Liver (tissue), 9 donors: ENCODE data around the gene SRGAP1. TPM values are rescaled to one million over a fixed set of nuclear protein-coding genes. Genes with fewer than 3 reads are reported as not detected.

Source experiments
- DNase-seq: peaks from one replicate; pipeline ENCODE4 v3.0.0-alpha.2; 2017; ENCODE audit warnings: low spot score
- H3K27ac ChIP-seq, 2 donors: one replicate each; pipeline ENCODE4 v1.7.0; 2013; ENCODE audit warnings: inconsistent platforms in 2 of 2, low read length in 2 of 2, control low read depth in 1 of 2, low read depth in 1 of 2, mild to moderate bottlenecking in 1 of 2
- H3K27me3 ChIP-seq, 4 donors: one replicate each; pipeline versions ENCODE4 v1.6.1 to v1.7.0; 2013; ENCODE audit warnings: low read length in 3 of 4, inconsistent platforms in 1 of 4, mild to moderate bottlenecking in 1 of 4, moderate library complexity in 1 of 4; ENCODE audit not compliant: control insufficient read depth in 4 of 4, insufficient read depth in 4 of 4
- H3K36me3 ChIP-seq, 4 donors: one replicate each; pipeline versions ENCODE4 v1.6.1 to v1.7.0; 2013; ENCODE audit warnings: low read length in 3 of 4, mild to moderate bottlenecking in 3 of 4, low read depth in 1 of 4, moderate library complexity in 1 of 4; ENCODE audit not compliant: control insufficient read depth in 4 of 4, insufficient read depth in 3 of 4
- H3K4me1 ChIP-seq, 4 donors: one replicate each; pipeline versions ENCODE4 v1.6.1 to v1.7.0; 2013; ENCODE audit warnings: low read length in 3 of 4, mild to moderate bottlenecking in 3 of 4, moderate library complexity in 1 of 4; ENCODE audit not compliant: control insufficient read depth in 4 of 4, insufficient read depth in 4 of 4
- H3K4me3 ChIP-seq, 3 donors: one replicate each; pipeline versions ENCODE4 v1.6.1 to v1.7.0; 2013; ENCODE audit warnings: low read length in 3 of 3, control low read depth in 1 of 3, low read depth in 1 of 3, mild to moderate bottlenecking in 1 of 3
- H3K9ac ChIP-seq, 2 donors: one replicate each; pipeline ENCODE4 v1.7.0; 2013; ENCODE audit warnings: low read length in 2 of 2, mild to moderate bottlenecking in 2 of 2, moderate library complexity in 2 of 2, control low read depth in 1 of 2, low read depth in 1 of 2
- H3K9me3 ChIP-seq, 4 donors: one replicate each; pipeline versions ENCODE4 v1.6.1 to v1.7.0; 2013; ENCODE audit warnings: low read length in 3 of 4; ENCODE audit not compliant: control insufficient read depth in 4 of 4
- EGR1 ChIP-seq, 2 donors: IDR thresholded peaks; 2 replicates each; pipeline ENCODE4 v1.6.1; 2016 to 2018; ENCODE audit warnings: antibody characterized with exemption in 2 of 2, low read depth in 2 of 2
- FOXA1 ChIP-seq: IDR thresholded peaks from 2 replicates; pipeline ENCODE4 v1.6.1; 2016; ENCODE audit warnings: antibody characterized with exemption
- FOXA2 ChIP-seq: IDR thresholded peaks from 2 replicates; pipeline ENCODE4 v1.6.1; 2016; ENCODE audit warnings: antibody characterized with exemption
- GABPA ChIP-seq, 2 donors: IDR thresholded peaks in 1 of 2; conservative IDR thresholded peaks in 1 of 2; 2 replicates each; pipeline ENCODE4 v1.6.1; 2016; ENCODE audit warnings: antibody characterized with exemption in 2 of 2, mild to moderate bottlenecking in 1 of 2, moderate library complexity in 1 of 2
- HNF4A ChIP-seq, 2 donors: conservative IDR thresholded peaks; 2 replicates each; pipeline ENCODE4 v1.6.1; 2016; ENCODE audit warnings: antibody characterized with exemption in 2 of 2, mild to moderate bottlenecking in 2 of 2
- HNF4G ChIP-seq: IDR thresholded peaks from 2 replicates; pipeline ENCODE4 v1.6.1; 2016; ENCODE audit warnings: antibody characterized with exemption
- JUND ChIP-seq, 2 donors: IDR thresholded peaks; 2 replicates each; pipeline ENCODE4 v1.6.1; 2016; ENCODE audit warnings: antibody characterized with exemption in 2 of 2
- NR2F2 ChIP-seq: IDR thresholded peaks from 2 replicates; pipeline ENCODE4 v1.6.1; 2016; ENCODE audit warnings: antibody characterized with exemption
- RAD21 ChIP-seq, 2 donors: IDR thresholded peaks; 2 replicates each; pipeline ENCODE4 v1.6.1; 2016; ENCODE audit warnings: antibody characterized with exemption in 2 of 2, mild to moderate bottlenecking in 2 of 2
- RXRA ChIP-seq, 2 donors: IDR thresholded peaks; 2 replicates each; pipeline ENCODE4 v1.6.1; 2017 to 2018; ENCODE audit warnings: antibody characterized with exemption in 2 of 2, mild to moderate bottlenecking in 1 of 2
- SP1 ChIP-seq: IDR thresholded peaks from 2 replicates; pipeline ENCODE4 v1.6.1; 2018; ENCODE audit warnings: antibody characterized with exemption, mild to moderate bottlenecking
- TAF1 ChIP-seq: conservative IDR thresholded peaks from 2 replicates; pipeline ENCODE4 v1.6.1; 2016; ENCODE audit warnings: antibody characterized with exemption, mild to moderate bottlenecking
- YY1 ChIP-seq: IDR thresholded peaks from 2 replicates; pipeline ENCODE4 v1.6.1; 2016; ENCODE audit warnings: antibody characterized with exemption, mild to moderate bottlenecking
- polyA plus RNA-seq, 2 donors: library from polyadenylated mRNA; stranded (reverse) in 1 of 2; unstranded in 1 of 2; fragments of 200-250 nt in 1 of 2; fragments of >200 nt in 1 of 2; fragmentation: Nextera tagmentation in 1 of 2; extraction: Ambion mirVana in 1 of 2; gene quantifications; one replicate each; pipeline versions ENCODE4 v1.2.1 to v1.2.3, GENCODE V29; 2013 to 2015
- total RNA-seq, 2 donors: library from RNA; depleted of rRNA; stranded (reverse); fragments of >200 nt; gene quantifications; one replicate each; pipeline ENCODE4 v1.2.3, GENCODE V29; 2014
- TF ChIP-seq, protein P1 (sequence below): IDR thresholded peaks from 2 replicates; pipeline ENCODE4 v1.6.1; 2016; ENCODE audit warnings: antibody characterized with exemption, mild to moderate bottlenecking
- TF ChIP-seq, protein P2 (sequence below): fragments of 150-350 bp; IDR thresholded peaks from 2 replicates; pipeline ENCODE4 v1.5.1; 2017; ENCODE audit warnings: improper control_type of control experiment, low read depth, low read length; ENCODE audit not compliant: missing input control
- TF ChIP-seq, protein P3 (sequence below): IDR thresholded peaks from 2 replicates; pipeline ENCODE4 v1.6.1; 2016; ENCODE audit warnings: antibody characterized with exemption
- TF ChIP-seq, protein P4 (sequence below): IDR thresholded peaks from 2 replicates; pipeline ENCODE4 v1.6.1; 2016; ENCODE audit warnings: antibody characterized with exemption
- TF ChIP-seq, protein P5 (sequence below): IDR thresholded peaks from 2 replicates; pipeline ENCODE4 v1.6.1; 2016; ENCODE audit warnings: antibody characterized with exemption
- donor health status: healthy.
- donor health status: healthy.
- donor health status: healthy.
- donor health status: healthy.
- donor health status: healthy.

SRGAP1 gene
- total and polyA plus RNA-seq, 4 donors, result 0.28 to 1.3 (median 0.85) TPM

DNA sequence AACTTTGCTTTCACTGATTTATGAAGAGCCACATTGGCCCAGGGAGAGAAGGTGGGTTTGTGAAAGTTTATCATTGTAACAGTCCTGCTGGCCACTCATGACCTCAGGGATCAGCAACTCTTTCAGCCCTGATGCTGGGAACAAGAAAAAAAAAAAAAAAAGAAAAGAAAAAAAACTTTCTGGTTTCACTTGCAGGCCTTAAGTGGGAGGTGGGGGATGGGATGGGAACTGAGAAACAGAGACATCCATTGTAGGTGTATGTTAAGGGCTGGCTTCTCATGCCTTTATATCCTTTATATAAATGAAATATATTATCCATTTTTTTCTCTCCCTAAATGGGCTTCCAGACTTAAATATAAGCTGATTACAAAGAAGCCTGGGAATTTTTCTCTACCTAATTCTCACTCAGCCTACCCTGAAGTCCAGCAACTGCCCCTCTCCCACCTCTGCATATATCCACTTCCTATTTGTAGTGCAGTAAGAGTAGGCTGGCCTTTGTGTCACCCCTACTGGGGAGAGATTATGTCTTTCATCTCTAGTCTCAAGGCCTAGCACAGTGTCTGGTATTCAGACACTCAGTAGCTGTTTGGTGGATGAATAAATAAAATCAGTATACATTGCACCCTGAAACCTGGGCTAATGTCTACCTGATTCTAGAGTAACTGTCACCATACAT is 190.5 kb downstream of the SRGAP1 start:
- H3K36me3 ChIP-seq, result no peaks in the 10 kb centered on the region
- H3K27me3 ChIP-seq, result no peaks in the 10 kb centered on the region
- H3K9ac ChIP-seq, result no peak overlapping the region
- H3K4me3 ChIP-seq, result no peak overlapping the region
- no peak for TF ChIP-seq SP1
- TF ChIP-seq, protein P1, sequence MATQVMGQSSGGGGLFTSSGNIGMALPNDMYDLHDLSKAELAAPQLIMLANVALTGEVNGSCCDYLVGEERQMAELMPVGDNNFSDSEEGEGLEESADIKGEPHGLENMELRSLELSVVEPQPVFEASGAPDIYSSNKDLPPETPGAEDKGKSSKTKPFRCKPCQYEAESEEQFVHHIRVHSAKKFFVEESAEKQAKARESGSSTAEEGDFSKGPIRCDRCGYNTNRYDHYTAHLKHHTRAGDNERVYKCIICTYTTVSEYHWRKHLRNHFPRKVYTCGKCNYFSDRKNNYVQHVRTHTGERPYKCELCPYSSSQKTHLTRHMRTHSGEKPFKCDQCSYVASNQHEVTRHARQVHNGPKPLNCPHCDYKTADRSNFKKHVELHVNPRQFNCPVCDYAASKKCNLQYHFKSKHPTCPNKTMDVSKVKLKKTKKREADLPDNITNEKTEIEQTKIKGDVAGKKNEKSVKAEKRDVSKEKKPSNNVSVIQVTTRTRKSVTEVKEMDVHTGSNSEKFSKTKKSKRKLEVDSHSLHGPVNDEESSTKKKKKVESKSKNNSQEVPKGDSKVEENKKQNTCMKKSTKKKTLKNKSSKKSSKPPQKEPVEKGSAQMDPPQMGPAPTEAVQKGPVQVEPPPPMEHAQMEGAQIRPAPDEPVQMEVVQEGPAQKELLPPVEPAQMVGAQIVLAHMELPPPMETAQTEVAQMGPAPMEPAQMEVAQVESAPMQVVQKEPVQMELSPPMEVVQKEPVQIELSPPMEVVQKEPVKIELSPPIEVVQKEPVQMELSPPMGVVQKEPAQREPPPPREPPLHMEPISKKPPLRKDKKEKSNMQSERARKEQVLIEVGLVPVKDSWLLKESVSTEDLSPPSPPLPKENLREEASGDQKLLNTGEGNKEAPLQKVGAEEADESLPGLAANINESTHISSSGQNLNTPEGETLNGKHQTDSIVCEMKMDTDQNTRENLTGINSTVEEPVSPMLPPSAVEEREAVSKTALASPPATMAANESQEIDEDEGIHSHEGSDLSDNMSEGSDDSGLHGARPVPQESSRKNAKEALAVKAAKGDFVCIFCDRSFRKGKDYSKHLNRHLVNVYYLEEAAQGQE, result no peak
- no peak for TF ChIP-seq HNF4A (conservative IDR thresholded peaks at IDR 0.05)
- TF ChIP-seq, protein P2, sequence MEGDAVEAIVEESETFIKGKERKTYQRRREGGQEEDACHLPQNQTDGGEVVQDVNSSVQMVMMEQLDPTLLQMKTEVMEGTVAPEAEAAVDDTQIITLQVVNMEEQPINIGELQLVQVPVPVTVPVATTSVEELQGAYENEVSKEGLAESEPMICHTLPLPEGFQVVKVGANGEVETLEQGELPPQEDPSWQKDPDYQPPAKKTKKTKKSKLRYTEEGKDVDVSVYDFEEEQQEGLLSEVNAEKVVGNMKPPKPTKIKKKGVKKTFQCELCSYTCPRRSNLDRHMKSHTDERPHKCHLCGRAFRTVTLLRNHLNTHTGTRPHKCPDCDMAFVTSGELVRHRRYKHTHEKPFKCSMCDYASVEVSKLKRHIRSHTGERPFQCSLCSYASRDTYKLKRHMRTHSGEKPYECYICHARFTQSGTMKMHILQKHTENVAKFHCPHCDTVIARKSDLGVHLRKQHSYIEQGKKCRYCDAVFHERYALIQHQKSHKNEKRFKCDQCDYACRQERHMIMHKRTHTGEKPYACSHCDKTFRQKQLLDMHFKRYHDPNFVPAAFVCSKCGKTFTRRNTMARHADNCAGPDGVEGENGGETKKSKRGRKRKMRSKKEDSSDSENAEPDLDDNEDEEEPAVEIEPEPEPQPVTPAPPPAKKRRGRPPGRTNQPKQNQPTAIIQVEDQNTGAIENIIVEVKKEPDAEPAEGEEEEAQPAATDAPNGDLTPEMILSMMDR, result no peak
- no peak for TF ChIP-seq HNF4G
- TF ChIP-seq RXRA (IDR thresholded peaks at IDR 0.05), result no peak
- TF ChIP-seq, protein P3, sequence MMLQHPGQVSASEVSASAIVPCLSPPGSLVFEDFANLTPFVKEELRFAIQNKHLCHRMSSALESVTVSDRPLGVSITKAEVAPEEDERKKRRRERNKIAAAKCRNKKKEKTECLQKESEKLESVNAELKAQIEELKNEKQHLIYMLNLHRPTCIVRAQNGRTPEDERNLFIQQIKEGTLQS, result no peak
- TF ChIP-seq FOXA2, result no peak
- TF ChIP-seq, protein P4, sequence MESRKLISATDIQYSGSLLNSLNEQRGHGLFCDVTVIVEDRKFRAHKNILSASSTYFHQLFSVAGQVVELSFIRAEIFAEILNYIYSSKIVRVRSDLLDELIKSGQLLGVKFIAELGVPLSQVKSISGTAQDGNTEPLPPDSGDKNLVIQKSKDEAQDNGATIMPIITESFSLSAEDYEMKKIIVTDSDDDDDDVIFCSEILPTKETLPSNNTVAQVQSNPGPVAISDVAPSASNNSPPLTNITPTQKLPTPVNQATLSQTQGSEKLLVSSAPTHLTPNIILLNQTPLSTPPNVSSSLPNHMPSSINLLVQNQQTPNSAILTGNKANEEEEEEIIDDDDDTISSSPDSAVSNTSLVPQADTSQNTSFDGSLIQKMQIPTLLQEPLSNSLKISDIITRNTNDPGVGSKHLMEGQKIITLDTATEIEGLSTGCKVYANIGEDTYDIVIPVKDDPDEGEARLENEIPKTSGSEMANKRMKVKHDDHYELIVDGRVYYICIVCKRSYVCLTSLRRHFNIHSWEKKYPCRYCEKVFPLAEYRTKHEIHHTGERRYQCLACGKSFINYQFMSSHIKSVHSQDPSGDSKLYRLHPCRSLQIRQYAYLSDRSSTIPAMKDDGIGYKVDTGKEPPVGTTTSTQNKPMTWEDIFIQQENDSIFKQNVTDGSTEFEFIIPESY, result no peak
- no peak for TF ChIP-seq NR2F2
- TF ChIP-seq GABPA (IDR thresholded peaks at IDR 0.05 in 1 of 2, conservative IDR thresholded peaks at IDR 0.05 in 1 of 2), result no peak
- TF ChIP-seq, protein P5, sequence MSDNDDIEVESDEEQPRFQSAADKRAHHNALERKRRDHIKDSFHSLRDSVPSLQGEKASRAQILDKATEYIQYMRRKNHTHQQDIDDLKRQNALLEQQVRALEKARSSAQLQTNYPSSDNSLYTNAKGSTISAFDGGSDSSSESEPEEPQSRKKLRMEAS, result no peak
- no peak for TF ChIP-seq FOXA1
- TF ChIP-seq TAF1, result no peak
- no peak for TF ChIP-seq YY1
- no peak for TF ChIP-seq RAD21 (IDR thresholded peaks at IDR 0.05)
- TF ChIP-seq EGR1 (IDR thresholded peaks at IDR 0.05; ENCODE audit: low read depth in 2 of 2), result no peak
- no peak for TF ChIP-seq JUND (IDR thresholded peaks at IDR 0.05)
- H3K27ac ChIP-seq, result no peak overlapping the region
- H3K9me3 ChIP-seq, result peaks cover 0 to 5% (median 0%) of the 10 kb centered on the region in 4 donors
- peaks cover 0 to 5% (median 0%) of the 10 kb centered on the region in 4 donors for H3K4me1 ChIP-seq
- DNase-seq, result no peak
